Stimulated activated naive CD8-positive, alpha-beta T cell treated with anti-CD3 and anti-CD28 coated beads, Interleukin-15, Interleukin-2, amounts not matched to agents 100 U/mL and 50 U/mL, for 24 hours (primary cell): ENCODE data around the gene ACOXL.

ENCODE experiments used
- ATAC-seq: fragments of 150-1000 bp; cut with Tn5 transposase; one replicate; pipeline ENCODE4 v1.10.0; 2021
- DNase-seq: peaks from one replicate; pipeline ENCODE4 v3.0.0; 2021

Gene ACOXL

DNA sequence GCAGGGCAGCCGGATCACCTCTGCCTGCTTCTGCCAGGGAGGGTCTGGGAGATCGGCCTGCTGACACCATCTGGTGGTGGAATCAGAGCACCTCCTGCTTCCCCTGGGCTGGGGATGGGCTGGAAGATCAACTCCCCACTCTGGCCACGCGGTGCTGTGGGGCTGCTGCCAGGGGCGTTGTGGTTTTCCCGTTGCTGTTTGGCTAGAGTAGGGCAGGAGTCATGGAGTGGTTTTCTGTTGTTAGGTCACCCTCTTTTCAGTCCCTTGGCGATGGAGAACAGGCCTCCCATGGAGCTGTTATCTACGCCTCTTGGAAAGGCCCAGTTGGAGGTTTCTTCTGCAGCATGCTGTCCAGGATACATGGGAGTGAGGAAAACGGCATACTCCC, 403.5 kb downstream of the ACOXL start:
- no peak for ATAC-seq
- no peak for DNase-seq

DNA sequence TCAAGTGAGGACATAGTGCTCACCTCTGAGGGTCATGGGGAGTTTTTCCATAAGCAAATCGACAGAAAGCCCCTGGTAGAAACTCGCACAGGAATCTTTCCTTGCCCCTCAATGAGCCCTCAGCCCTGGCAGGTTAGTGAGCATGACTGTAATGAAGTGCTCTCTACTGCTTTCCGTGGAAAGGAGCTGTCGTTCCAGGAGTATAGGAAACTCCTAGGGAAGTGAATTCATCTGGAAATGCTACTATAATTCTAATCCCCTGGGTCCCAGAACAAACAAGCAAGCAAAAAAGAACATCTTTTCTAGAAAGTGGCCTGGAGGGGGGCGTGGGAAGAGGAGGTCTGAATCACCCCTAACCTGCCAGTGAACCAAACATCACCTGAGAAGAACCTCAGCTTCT, 406.5 kb downstream of the ACOXL start:
- DNase-seq (no peak), ATAC-seq (no peak)

GRCh38 chr2:111139637-111140317, 407.4 kb downstream of the ACOXL start:
- DNase-seq (no peak), ATAC-seq (no peak)

- ATAC-seq (no peak), DNase-seq (no peak)
Measured at GRCh38 chr2:111140815-111141214, 408.4 kb downstream of the ACOXL start.

GRCh38 chr2:111142101-111142500, 409.7 kb downstream of the ACOXL start:
- no peak for ATAC-seq
- no peak for DNase-seq

- ATAC-seq (no peak), DNase-seq (no peak)
Measured at GRCh38 chr2:111143107-111143842, 410.9 kb downstream of the ACOXL start.

GRCh38 chr2:111143843-111144198, 411.4 kb downstream of the ACOXL start:
- no peak for DNase-seq
- no peak for ATAC-seq

- ATAC-seq (peak; percentile 29), DNase-seq (no peak)
Measured at GRCh38 chr2:111145103-111145760, 412.9 kb downstream of the ACOXL start.

GRCh38 chr2:111145951-111146350, 413.6 kb downstream of the ACOXL start:
- DNase-seq (no peak), ATAC-seq (no peak)

DNA sequence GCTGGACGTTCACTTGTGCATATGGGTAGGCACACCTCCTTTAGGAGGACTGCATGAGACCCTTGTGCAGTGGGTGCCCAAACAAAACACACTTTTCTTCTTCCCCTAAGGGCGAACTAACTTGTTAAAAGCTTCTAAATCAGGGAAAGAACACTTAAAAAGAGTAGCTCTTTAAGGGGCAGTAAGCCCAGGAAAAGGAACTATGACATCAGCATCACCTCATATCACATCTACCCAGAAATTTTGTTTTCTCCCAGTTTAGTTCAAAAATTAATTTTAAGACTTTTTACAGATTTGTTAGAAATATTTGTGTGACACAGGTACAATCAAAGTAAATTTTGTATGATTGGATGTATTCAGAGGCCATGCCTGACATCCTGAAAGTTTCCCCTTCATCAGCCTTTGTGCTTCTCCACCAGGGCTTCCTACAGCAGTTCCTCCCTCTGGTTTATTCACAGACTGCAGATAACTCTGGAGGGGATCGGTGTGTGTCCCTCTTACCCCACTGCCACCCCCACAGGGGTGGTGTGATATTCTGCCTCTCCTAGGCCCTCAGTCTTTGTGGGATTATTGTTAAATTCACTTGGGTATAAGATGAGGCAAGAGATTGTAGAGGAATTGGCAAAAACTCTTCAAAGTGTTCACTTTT, 416.0 kb downstream of the ACOXL start:
- no peak for ATAC-seq

GRCh38 chr2:111148925-111149324, 416.6 kb downstream of the ACOXL start:
- DNase-seq (no peak), ATAC-seq (no peak)

More for the DNA sequence above, 416.0 kb downstream of the ACOXL start:
- DNase-seq: no peak

DNA sequence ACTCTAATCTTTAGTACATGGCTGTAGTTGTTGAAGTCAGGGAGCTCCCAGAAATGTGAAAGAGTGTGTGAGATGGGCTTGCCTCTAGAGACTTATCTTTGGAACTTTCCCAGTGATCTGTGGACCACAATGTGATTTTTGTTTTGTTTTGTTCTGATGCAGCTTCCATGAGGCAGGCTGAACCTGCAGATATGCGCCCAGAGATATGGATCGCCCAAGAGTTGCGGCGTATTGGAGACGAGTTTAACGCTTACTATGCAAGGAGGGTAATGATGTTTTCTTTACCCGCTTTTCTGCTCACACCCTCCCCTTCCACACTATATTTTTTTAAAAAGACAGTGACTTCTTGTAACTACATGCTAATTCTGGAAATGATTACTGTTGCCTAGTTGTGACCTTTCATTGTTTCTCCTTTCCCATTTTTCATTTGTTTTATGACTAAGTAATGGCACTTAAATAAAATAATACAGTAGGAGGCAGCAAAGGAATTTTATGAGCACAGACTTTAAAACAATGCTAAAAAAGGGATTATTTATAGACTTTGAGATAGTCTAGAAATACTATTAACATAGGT, 417.6 kb downstream of the ACOXL start:
- ATAC-seq: no peak
- no peak for DNase-seq

DNA sequence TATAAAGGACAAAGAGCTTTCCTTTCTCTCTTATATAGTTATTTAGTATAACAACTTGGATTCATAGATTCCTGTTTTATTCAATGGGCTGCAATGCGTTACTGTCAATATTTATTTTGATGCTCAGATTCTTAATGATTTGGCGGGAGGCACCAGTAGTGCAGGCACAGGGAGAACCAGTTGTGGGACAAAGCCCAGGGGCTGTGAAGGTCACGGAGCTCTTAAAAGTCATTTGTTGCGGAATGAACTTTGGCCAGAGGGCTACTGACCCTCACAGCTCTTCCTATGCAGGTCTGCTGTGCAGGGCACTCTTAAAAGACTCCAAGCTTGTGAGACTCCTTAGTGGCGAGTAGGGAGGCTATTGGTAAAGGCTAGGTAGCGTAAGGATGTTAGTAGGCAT, 422.4 kb downstream of the ACOXL start:
- DNase-seq (no peak), ATAC-seq (no peak)

DNA sequence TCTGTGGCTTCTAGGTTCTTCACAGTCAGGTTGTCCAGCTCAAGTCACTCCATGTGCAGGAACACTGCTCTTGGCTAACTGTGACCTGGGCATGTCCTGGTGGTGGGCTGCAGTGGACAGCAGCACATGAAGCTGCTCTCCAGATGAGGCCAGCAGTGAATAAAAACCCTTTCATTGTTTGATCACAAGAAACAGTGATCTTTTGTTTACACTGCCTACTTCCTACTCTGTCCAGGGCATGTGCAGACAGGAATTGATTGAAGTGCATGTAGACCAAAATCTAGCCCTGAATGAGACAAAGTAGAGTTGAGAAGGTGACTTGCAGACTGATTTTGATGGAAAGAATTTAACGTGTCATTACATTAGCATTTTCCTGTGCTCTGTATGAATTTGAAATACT, 423.2 kb downstream of the ACOXL start:
- DNase-seq (no peak), ATAC-seq (no peak)

- ATAC-seq (peak; percentile 67), DNase-seq (no peak)
Measured at GRCh38 chr2:111156529-111156928, 424.2 kb downstream of the ACOXL start.

DNA sequence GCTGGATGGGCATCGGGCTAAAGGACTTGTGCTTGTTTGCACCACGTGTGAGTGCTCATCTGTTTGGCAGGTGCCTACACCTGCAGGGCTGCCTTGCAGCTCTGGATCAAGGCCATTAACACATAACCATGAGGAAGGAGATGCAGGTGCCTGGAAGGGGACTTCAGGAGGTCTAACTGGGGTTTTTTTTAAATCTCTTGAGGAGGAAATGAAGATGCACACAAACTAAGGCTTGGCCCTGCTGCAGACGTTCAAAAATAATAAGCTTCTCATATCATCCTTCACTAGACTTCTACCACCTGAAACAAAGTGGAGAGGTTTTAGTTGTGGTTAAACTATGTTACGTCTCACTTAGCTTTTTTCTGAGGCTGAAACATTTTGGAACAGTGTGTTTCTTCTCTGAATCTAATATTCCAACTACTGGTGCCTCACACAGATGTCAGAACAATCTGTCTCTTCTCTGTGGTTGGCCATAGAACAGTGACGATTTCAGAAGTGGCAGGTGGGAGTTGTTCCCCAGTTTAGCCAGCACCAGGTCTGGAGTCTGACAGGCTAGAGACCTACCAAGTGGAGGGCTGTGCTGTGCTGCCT, 424.8 kb downstream of the ACOXL start:
- ATAC-seq: peak; percentile 52
- DNase-seq: no peak

DNA sequence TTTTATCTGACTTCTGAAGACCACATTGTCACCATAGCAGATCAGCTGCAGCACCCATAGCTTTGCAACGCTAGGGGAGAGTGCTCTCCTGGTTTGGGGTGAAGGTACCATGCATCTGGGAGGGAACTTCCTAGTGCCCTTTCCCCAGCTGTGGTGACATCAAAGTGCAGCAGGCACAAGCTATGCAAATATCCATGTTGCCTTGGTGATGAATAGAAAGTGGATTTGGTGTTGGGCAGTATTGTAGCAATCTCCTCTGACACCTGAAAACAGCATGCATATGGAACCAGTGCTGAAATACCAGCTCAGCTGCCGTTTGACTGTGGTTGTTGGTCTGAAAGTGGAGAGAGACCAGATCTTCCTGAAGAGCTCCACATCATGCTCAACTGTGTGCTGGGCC, 425.4 kb downstream of the ACOXL start:
- DNase-seq (no peak), ATAC-seq (peak; percentile 48)

DNA sequence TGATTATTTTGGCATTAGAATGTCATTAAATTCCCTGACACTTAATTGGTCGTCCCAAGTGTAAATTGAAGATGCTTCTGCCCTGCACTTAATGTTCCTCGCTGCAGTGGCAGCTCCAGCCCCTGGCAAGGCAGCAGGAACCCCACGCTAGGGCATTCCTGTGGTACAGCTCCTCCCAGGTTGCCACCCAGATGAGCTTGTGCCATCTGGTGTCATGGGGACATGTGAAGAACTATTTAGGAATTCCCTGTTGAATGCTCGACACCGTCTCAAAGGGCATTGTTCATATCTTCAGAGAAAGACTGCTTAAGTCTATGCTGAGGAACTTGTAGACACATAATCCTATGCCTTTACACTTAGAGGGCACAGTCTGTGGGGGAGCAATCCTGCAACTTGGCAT, 427.3 kb downstream of the ACOXL start:
- DNase-seq (no peak), ATAC-seq (no peak)

- no peak for ATAC-seq
- DNase-seq: no peak
Measured at GRCh38 chr2:111160758-111161157, 428.4 kb downstream of the ACOXL start.

GRCh38 chr2:111161971-111162370, 429.6 kb downstream of the ACOXL start:
- ATAC-seq: no peak
- DNase-seq: no peak

DNA sequence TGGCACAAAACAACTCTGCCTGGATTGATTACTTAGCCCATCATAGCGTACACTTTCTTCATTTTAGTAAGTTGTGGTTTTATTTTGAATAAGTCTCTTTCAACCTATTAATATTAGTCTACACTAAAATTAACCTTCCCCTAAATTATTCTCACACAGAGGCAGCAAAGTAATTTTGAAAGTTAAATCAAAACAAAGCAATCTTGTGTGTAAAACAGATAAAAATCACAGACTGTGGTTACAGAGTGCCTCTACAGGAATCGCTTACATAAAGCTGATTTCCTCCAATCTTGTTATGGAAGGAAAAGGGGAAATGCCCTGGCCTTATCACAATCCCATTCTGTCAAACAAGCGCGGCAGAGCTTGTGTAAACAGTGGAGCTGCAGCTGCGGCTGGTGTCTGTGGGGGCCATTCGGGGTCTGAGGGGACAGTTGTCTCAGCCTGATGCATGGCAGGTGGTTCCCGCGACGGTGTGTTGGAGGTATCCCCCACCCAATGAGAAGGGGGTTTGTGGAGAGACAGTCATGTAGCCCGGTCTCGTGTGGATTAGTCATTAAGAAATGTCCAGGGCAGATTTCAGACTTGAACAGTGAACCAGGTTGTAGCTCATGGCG, 430.5 kb downstream of the ACOXL start:
- DNase-seq (no peak), ATAC-seq (peak; percentile 22)

- DNase-seq (no peak), ATAC-seq (no peak)
Measured at GRCh38 chr2:111164078-111164477, 431.7 kb downstream of the ACOXL start.
